CD4-positive, alpha-beta T cell treated with Interleukin-12 subunit alpha and Interleukin-12 subunit beta, for 1 hour (primary cell): ENCODE results near the gene BID.
A peak's percentile ranks its signal among the peaks of the same experiment; 100 is the strongest.

Source experiments
- DNase-seq: peaks from one replicate; pipeline ENCODE4 v3.0.0-alpha.2; 2020

Gene BID

DNA sequence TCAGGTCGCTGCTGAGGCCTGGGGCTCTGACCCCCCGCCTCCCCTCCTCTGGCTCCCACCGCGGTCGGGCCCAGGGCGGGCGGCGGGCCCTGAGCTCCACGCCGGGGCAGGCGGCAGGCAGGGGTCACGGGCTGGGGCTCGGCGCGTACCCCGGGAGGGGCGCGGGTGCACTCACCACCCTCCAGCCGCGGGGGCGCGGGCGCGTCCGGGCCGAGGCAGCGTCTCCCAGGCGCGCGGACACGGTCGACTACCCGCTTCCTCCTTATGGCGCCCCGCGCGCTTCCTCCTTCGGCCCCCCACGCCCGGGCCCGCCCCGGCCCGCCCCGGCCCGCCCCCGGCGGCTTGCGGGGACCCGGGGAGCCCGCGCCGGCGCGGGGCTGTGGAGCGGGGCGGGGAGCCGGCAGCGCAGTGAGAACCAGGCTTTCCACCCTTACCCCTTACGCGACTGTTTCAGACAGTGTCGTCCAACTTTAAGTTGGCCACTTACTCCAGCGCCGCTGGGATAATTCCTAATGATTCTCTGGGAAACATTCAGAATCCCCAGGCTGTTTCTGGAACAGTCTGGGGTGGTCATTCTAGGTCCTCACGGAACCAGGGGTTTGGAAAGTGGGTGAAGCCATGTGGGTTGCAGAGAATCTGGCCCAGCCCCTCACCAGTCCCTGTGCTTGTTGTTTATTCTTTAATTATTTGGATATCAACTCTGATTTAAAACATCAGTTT is at the start of gene BID:
Gene BID (minus strand): TSS at position 264 of the 720 bp plus-strand sequence. CDS start 24,353 bp downstream, outside the sequence.
- DNase-seq, result peak; percentile 57

- DNase-seq, result no peak
Observed at GRCh38 chr22:17823964-17824363, 49.7 kb upstream of the BID start.

- no peak for DNase-seq
Observed at GRCh38 chr22:17823226-17823625, 49.0 kb upstream of the BID start.

- DNase-seq, result no peak
Observed at GRCh38 chr22:17822087-17822486, 47.8 kb upstream of the BID start.

- DNase-seq, result no peak
Observed at GRCh38 chr22:17820879-17821439, 46.7 kb upstream of the BID start.

DNA sequence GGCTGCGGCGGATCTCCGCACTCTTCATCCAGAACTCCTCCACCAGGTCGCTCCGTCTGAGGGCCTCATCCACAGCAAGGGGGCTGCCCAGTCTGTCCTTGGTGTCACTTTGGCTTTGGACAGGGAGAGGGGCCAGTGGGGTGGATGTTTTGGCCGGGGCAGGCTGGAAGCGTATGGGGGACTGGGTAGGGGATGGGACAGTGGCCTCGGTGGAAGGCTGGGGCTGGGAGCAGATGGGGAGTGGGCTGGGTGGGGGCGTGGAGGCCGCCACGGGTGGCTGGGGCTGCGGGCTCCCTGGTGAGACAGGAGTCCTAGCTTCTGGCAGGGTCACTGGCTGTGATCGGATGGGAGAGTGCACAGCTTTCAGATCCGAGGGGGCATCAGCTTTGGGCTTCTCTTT is 44.4 kb upstream of the BID start:
- DNase-seq, result no peak

- no peak for DNase-seq
Observed at GRCh38 chr22:17818180-17818579, 43.9 kb upstream of the BID start.

DNA sequence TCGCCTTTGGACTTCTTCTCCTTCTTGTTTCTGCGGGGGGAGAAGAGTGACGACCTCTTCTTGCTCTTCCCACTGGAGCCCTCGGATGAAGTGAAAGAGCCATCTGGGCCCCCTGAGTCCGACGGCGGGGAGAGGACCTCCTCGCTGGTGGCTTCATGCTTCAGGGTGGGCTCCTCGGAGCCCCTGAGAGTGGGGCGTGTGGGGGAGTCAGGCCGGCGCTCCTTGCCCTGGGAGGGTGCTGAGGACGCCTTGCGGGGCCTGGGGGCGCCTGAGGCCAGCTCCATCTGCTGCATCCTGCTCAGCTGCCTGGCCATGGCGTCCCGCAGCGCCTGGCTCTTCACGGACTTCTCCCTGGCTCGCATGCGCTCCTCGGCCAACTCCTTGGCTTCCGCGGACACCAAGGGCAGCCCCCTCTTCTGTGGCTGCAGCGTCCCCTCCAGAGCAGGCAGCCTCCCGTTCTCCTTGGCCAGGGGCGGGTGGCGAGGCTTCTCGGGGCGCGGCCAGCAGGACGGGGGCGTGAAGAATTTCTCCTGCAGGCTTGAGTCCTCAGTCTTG is 43.3 kb upstream of the BID start:
- DNase-seq, result no peak

- no peak for DNase-seq
Observed at GRCh38 chr22:17817079-17817478, 42.8 kb upstream of the BID start.

- no peak for DNase-seq
Observed at GRCh38 chr22:17816649-17817048, 42.4 kb upstream of the BID start.

DNA sequence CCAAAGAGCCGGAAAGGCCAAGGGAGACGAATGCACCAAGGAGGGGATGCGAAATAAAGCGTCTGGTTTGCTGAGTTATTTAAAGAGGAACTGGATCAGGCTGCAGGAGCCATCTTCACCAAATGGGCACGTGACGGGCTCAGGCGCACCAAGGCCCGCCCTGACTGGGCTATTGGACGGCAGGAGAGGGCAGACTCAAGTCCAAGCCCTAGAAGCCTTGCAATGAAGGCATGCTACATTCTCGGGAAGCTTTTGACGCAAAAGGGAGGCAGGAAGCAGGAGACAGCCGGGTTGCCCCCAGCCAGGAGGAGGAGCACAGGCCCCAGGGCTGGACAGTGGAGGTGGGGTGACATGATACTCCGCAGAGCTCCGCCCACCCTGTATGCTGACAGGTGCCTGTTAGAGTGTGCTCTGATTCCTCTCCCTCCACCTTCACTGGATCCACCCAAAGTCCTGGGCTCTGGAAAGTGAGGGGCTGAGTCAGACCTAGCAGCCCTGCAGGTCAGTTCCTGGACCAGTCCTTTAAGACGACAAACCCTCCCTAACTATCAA is 41.5 kb upstream of the BID start:
- DNase-seq, result no peak

GRCh38 chr22:17814830-17815229 is 40.6 kb upstream of the BID start:
- no peak for DNase-seq

DNA sequence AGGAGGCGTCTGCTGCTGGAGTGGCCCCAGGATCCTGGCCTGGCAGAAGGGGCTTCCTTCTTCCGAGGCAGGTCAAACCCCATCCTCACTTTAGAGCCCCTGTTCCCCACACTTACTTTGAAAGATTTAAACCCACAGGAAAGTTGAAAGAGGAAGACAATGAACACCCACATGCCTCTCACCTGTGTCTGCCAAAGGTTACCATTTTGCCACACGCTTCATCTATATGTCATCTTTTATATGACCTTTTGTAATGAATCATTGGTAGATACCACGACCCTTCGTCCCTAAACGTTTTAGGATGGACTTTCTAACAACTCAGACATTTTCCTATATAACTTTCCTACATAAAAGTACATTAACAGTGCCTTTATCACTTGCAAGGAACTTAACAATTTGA is 39.8 kb upstream of the BID start:
- no peak for DNase-seq

DNA sequence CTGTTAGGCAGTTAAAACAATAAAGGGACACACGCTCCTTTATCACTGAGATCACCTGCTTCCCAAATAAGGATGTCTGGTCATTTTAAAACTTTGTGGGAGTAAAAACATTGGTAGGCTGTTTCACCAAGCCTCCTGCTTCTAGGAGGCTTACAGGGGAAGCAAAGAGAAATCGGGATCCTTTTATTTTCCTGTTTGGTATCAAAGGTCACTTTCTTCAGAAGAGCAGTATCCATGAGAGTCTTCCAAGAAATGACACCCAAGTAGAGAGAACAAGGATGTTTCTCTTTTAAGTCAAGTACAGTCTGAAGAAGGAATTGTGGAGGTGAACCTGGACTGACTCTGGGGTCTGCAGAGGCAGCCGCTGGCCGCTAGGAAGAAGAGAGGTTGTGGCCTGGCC is 36.9 kb upstream of the BID start:
- no peak for DNase-seq

DNA sequence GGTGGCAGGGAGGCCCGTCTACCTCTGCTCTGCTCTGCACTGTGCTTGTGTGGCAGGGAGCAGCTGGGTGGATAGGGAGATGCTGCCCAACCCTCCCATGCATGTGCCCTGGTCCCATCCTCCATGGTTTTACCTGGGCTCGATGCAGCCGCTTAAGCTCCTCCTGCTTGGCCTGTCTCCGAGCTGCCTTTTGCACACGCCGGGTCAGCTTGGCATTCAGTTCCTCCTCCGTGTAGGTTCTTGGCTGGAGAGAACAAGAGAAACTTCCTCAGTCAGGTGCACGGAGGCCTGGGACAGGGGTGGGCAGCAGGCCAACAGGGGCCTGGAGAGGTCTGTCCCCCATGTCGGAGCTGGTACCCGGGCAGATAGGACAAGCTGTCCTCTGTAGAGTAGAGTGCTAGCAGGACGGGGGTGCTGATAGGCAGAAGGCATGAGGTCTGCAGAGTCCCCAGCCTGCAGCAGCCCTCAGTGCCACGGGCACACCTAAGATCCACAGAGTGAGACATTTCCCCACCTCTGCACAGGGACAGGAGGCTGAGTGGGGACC is 36.4 kb upstream of the BID start:
- no peak for DNase-seq

GRCh38 chr22:17808693-17809403 is 34.6 kb upstream of the BID start:
- DNase-seq, result no peak

- DNase-seq, result no peak
Observed at GRCh38 chr22:17807578-17808410, 33.5 kb upstream of the BID start.

GRCh38 chr22:17807086-17807485 is 32.8 kb upstream of the BID start:
- no peak for DNase-seq

DNA sequence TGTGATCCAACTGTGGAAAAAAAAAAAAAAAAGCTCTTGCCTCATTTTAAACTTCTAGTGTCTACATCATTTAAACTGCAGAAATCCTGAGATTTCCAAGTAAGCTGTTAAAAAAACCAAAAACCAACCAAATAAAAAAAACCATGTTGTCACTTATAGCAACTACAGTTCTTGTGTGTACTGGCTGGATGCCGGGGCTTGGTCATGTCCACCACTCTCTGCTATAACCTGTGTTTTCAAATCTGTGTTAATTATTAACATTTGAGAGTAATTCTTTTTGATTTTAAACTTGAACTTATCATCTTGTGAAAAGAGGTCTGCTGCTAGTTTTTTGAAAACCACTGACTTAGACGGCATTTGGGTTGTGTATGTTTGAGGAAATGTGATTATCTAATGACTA is 32.2 kb upstream of the BID start:
- no peak for DNase-seq

- DNase-seq, result no peak
Observed at GRCh38 chr22:17804331-17805080, 30.2 kb upstream of the BID start.

GRCh38 chr22:17803609-17804270 is 29.5 kb upstream of the BID start:
- DNase-seq, result no peak
